ENCODE measurements around the gene EWSR1. TPM values are rescaled to one million over a fixed set of nuclear protein-coding genes. Genes with fewer than 3 reads are reported as not detected.

EWSR1 gene

GRCh38 chr22:29348956-29349355 lies 80.9 kb downstream of the EWSR1 start:
- no peak overlapping the region for H3K4me2 ChIP-seq (ENCODE audit: low read length)
- H3K56ac ChIP-seq (ENCODE audit: low read length): no peak overlapping the region
- H3K4me1 ChIP-seq (ENCODE audit: control insufficient read depth, low read depth, low read length): no peaks in the 10 kb centered on the region
- no peak overlapping the region for H2BK15ac ChIP-seq (replicated peaks; ENCODE audit: low read depth)
- no peak overlapping the region for H3K23ac ChIP-seq (ENCODE audit: low read length)
- no peak overlapping the region for H3K9ac ChIP-seq (ENCODE audit: low read length)
- H3K4me3 ChIP-seq (ENCODE audit: low read length): no peak overlapping the region
- no peaks in the 10 kb centered on the region for H3K27me3 ChIP-seq (ENCODE audit: insufficient read depth, low read length, poor library complexity)
- no peak overlapping the region for H4K5ac ChIP-seq (ENCODE audit: low read length)
- H2BK5ac ChIP-seq (ENCODE audit: low read length): no peak overlapping the region
- H3K18ac ChIP-seq (ENCODE audit: low read length): no peak overlapping the region
- no peak overlapping the region for H4K8ac ChIP-seq (ENCODE audit: low read depth, low read length)
- no peak overlapping the region for H2BK120ac ChIP-seq (ENCODE audit: low read depth, low read length)
- H2AK5ac ChIP-seq (ENCODE audit: low read length): no peak overlapping the region
- no peak overlapping the region for H3K27ac ChIP-seq (ENCODE audit: low read depth, low read length)
- H3K79me1 ChIP-seq (ENCODE audit: low read length): no peaks in the 10 kb centered on the region
- H3K79me2 ChIP-seq (ENCODE audit: control insufficient read depth, insufficient read depth, low read length): no peaks in the 10 kb centered on the region
- WGBS (ENCODE audit: extremely low coverage, insufficient coverage, low lambda C conversion rate): no CpG with 5 or more reads among the region's 18 CpGs
- peaks cover 26% of the 10 kb centered on the region for H3K36me3 ChIP-seq (ENCODE audit: control insufficient read depth, insufficient read depth, low read length)
- H3K4ac ChIP-seq (ENCODE audit: low read depth, low read length): no peak overlapping the region
- DNase-seq: no peak

Small RNAs within 50 kb of the gene (small RNA-seq; reads per million reads assigned to genes)
- not detected for gene MIR3653 (ENCODE audit: insufficient read depth)

Measured in mesendoderm (in vitro differentiated cells).